GM12891 (cell line): ENCODE results near the gene PIK3R5.

Experiments used
- POLR2A ChIP-seq: IDR thresholded peaks from 2 replicates; pipeline ENCODE4 v1.6.1; 2011; ENCODE audit warnings: low read depth, low read length, control low read depth
- POLR2AphosphoS5 ChIP-seq: IDR thresholded peaks from 2 replicates; pipeline ENCODE4 v1.6.1; 2011; ENCODE audit warnings: low read depth, low read length, control low read depth
- POU2F2 ChIP-seq: IDR thresholded peaks from 2 replicates; pipeline ENCODE4 v1.6.1; 2011; ENCODE audit warnings: low read depth, mild to moderate bottlenecking, control low read depth, low read length, moderate library complexity
- TAF1 ChIP-seq: IDR thresholded peaks from 2 replicates; pipeline ENCODE4 v1.6.1; 2011; ENCODE audit warnings: low read depth, low read length, control low read depth

- TF ChIP-seq POLR2AphosphoS5 (no peak), POLR2A (no peak), TAF1 (no peak), POU2F2 (0 out of 2 replicates have a peak, but pooled peaks have one; percentile 48)
These were observed 5.0 kb downstream of the PIK3R5 start for GRCh38 chr17:8960325-8961140.
